Measurements from ENCODE around the gene CRP.
"Not testable (repeated sequence)": the region's sequence is repeated elsewhere in the genome, so short reads cannot be mapped to it uniquely, and the experiment has no call there.

Gene CRP

DNA sequence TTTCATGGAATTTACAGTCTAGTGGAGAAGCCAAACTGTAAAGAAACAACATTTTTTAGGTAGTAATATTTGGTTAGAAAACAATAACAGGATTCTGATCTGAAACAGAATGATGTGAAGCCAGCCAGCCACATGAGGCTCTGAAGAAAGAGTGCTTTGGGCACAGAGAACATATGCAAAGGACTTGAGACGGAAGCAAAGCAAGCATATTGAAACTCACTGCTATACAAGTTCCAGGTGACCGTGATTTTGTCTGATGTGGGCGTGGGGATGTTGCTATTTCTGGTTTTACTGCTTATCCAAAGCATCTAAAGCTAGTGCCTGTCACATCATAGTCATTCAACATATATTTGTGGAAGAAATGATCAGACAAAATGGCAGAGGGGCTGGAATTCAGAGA, 14.7 kb downstream of the CRP start:
- DNase-seq (ENCODE audit: low read depth in 2 of 2) = no peak

DNA sequence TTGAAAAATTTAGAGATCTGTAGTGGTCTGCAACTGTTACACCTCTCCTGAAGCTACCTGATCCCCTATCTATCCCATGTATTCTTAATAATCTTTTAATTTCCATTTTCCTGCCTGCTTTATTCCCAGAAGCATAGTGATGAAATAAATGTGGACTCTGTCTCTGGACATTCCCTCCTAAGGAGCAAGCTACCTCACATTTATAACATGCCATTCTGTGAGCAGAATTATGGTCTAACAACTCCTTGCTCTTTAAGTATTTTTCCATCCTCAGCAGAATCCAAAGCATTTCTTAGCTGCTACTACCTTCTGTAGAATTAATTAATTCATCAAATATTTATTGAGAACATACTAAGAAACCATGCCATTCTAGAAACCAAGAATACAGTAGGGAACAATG, 15.1 kb downstream of the CRP start:
- no peak for DNase-seq (ENCODE audit: low read depth in 2 of 2)

- no peak for DNase-seq (ENCODE audit: low read depth in 2 of 2)
Measured at GRCh38 chr1:159687511-159687910, 26.9 kb downstream of the CRP start.

DNA sequence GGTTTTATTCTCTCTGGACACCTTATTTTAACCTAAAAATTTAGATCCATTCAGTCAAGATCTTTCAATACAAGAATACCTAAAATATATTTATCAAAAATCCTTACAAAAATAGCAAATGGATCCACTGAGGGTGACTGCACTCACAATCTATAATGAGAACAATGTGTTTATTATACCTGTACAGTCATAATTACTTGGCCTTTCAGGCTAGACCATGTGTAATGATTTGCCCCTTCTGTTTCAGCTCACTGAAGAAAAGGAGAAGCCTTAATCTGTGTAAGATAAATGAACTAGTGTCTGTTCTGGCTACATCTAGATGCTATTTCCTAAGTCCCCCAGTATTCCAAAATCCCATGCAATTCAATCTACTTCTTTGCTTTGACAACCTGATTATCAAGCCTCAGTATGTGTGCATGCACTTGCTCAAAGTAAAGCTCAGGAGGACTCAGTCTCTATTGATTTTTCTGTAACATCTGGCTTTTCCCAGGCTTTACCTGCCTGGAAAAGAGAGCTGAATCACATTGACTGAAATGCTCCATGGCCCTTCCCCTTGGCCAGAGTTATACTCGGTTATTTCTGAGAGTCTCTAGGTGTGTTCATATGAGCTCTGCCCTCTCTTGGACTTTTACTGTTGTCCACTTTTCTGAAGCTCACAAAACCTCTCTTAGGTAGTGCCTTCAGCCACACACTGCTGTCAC, 27.6 kb downstream of the CRP start:
- DNase-seq (ENCODE audit: low read depth in 2 of 2) = no peak

GRCh38 chr1:159678939-159679338, 35.5 kb downstream of the CRP start:
- no peak for DNase-seq (ENCODE audit: low read depth in 2 of 2)

- no peak for DNase-seq (ENCODE audit: low read depth in 2 of 2)
Measured at GRCh38 chr1:159675046-159675445, 39.3 kb downstream of the CRP start.

DNA sequence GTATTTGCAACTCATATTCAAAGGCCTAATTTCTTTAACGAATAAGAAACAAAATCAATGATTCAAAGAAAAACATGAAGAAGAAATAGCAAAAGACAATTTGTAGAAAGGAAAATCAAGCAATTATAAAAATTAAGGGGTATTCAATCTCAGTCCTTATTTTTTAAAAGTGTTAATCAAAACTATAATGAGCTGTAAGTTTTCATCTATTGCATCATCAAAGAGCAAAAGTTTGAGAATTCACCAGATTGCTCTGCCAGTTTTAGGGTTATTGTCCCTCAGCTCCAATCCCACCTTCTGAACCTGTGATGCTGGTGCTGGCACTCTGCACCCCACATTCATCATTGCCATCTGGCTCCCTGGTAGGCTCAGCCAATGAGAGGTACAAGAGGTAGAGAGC, 42.0 kb downstream of the CRP start:
- DNase-seq (ENCODE audit: low read depth in 2 of 2) = not testable (repeated sequence)

GRCh38 chr1:159669338-159669737, 45.1 kb downstream of the CRP start:
- no peak for DNase-seq (ENCODE audit: low read depth in 2 of 2)

DNA sequence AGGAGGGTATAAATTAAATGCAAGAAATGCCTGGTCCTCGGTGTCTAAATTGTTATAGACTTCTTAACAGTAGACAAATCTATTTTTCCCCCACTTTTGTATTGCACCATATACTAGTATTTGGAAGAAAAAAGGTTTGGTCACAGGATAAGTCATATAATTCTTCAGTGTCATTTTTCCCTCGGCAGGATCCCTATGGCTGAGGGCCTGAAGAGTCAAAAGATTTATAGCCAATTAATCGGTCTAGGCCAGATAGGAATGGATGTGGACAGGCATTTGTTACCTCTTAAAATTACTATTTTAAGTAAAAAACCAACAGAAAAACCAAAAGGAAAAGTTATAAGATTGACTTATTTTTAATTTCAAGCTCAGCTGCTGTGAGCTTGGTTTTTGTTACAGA, 45.6 kb downstream of the CRP start:
- no peak for DNase-seq (ENCODE audit: low read depth in 2 of 2)

DNA sequence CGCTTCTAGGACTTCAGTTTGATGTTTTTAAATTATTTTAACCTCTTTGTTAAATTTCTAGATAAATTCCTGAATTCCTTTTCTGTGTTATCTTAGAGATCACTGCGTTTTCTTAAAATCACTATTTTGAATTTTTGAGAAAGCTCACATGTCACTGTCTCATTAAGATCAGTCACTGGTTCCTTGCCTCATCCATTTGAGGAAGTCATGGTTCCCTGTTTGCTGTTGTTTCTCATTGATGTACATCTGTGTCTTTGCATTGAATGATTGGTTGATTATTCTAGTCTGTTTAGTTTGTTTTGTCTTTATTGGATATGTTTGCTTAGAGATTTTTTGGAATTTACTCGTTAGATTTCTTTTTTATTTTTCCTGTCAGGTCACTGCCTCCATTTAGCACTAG, 50.1 kb downstream of the CRP start:
- DNase-seq (ENCODE audit: low read depth in 2 of 2) = no peak

GRCh38 chr1:159663552-159663951, 50.8 kb downstream of the CRP start:
- no peak for DNase-seq (ENCODE audit: low read depth in 2 of 2)
